Loucy (cell line): ENCODE results near the gene CIBAR2.

Experiments used
- H2AFZ ChIP-seq: fragments of 200-600 bp; sonication (generic); 2 replicates; pipeline ENCODE4 v1.6.0; 2016; ENCODE audit warnings: antibody characterized with exemption, mild to moderate bottlenecking, low read length, moderate library complexity
- H3F3A ChIP-seq: fragments of 200-600 bp; 2 replicates; pipeline ENCODE4 v1.6.0; 2016; ENCODE audit warnings: antibody characterized with exemption, low read depth, mild to moderate bottlenecking
- H3K27me3 ChIP-seq: fragments of 200-600 bp; sonication (generic); 2 replicates; pipeline ENCODE4 v1.6.1; 2014; ENCODE audit warnings: low read length, mild to moderate bottlenecking; ENCODE audit not compliant: insufficient read depth, poor library complexity, severe bottlenecking
- H3K36me3 ChIP-seq: fragments of 200-600 bp; sonication (generic); 2 replicates; pipeline ENCODE4 v1.6.1; 2016; ENCODE audit warnings: low read length; ENCODE audit not compliant: insufficient read depth
- H3K4me1 ChIP-seq: fragments of 200-600 bp; sonication (generic); 2 replicates; pipeline ENCODE4 v1.5.1; 2014; ENCODE audit warnings: low read length, mild to moderate bottlenecking; ENCODE audit not compliant: insufficient read depth, poor library complexity, severe bottlenecking
- H3K4me2 ChIP-seq: fragments of 200-600 bp; sonication (generic); 2 replicates; pipeline ENCODE4 v1.6.0; 2014; ENCODE audit warnings: antibody characterized with exemption, low read length, low read depth, mild to moderate bottlenecking; ENCODE audit not compliant: poor library complexity, severe bottlenecking
- H3K4me3 ChIP-seq: fragments of 200-600 bp; sonication (generic); 2 replicates; pipeline ENCODE4 v1.5.1; 2014; ENCODE audit warnings: low read length, mild to moderate bottlenecking, mixed read lengths; ENCODE audit not compliant: poor library complexity, severe bottlenecking
- H3K79me2 ChIP-seq: fragments of 200-600 bp; sonication (generic); 2 replicates; pipeline ENCODE4 v1.6.1; 2014; ENCODE audit warnings: low read length; ENCODE audit not compliant: insufficient read depth
- H3K9ac ChIP-seq: fragments of 200-600 bp; sonication (generic); 2 replicates; pipeline ENCODE4 v1.6.0; 2014; ENCODE audit warnings: mild to moderate bottlenecking, low read depth, low read length, moderate library complexity; ENCODE audit not compliant: poor library complexity, severe bottlenecking
- H3K9me2 ChIP-seq: fragments of 200-600 bp; sonication (generic); replicated peaks from 2 replicates; pipeline ENCODE4 v1.6.1; 2016; ENCODE audit warnings: low read depth, low read length, mixed read lengths
- H3K9me3 ChIP-seq: fragments of 200-600 bp; sonication (generic); 2 replicates; pipeline ENCODE4 v1.6.1; 2014; ENCODE audit warnings: mild to moderate bottlenecking, antibody characterized with exemption, low read length, low read depth; ENCODE audit not compliant: insufficient read depth
- H4K20me1 ChIP-seq: fragments of 200-600 bp; sonication (generic); 2 replicates; pipeline ENCODE4 v1.6.0; 2014; ENCODE audit warnings: antibody characterized with exemption, low read length, mild to moderate bottlenecking; ENCODE audit not compliant: insufficient read depth, poor library complexity, severe bottlenecking
- EZH2phosphoT487 ChIP-seq: fragments of 200-600 bp; IDR thresholded peaks from 2 replicates; pipeline ENCODE4 v1.6.1; 2018; ENCODE audit warnings: antibody characterized with exemption, mild to moderate bottlenecking, moderate library complexity, borderline replicate concordance
- TF ChIP-seq, protein P1 (sequence below): fragments of 200-600 bp; sonication (generic); conservative IDR thresholded peaks from 2 replicates; pipeline ENCODE4 v1.5.1; 2014; ENCODE audit warnings: mild to moderate bottlenecking, antibody characterized with exemption, low read length

Gene CIBAR2

DNA sequence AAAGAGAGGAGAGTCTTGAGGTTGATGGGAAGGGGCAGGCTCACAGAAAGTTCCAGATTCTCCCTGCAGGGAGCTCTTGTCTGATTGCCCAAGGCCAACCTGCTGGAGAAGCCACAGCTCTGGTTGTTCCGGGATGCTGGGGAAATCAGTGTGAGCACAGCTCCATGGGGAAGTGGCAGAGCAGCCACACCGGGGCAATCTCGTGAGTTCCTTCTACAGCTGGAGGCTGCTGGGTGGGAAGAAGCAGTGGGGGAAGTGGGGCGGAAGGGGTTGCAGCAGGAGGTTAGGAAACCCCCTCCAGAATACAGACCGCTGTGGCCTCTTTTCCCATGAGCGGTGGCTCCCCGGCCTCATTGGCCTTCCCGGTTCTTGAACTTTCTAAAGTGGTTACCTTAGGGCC, 50.7 kb downstream of the CIBAR2 start:
- Histone ChIP-seq H3K4me3 (no peak overlapping the region), H3K9me2 (no peaks in the 10 kb centered on the region), H2AFZ (no peak overlapping the region), H3K36me3 (no peaks in the 10 kb centered on the region), H3K4me1 (peaks cover 9% of the 10 kb centered on the region), H3K9me3 (no peaks in the 10 kb centered on the region), H3F3A (no peaks in the 10 kb centered on the region), H3K27me3 (no peaks in the 10 kb centered on the region), H3K9ac (no peak overlapping the region), H4K20me1 (no peaks in the 10 kb centered on the region), H3K4me2 (no peak overlapping the region), H3K79me2 (no peaks in the 10 kb centered on the region)
- TF ChIP-seq, protein P1, sequence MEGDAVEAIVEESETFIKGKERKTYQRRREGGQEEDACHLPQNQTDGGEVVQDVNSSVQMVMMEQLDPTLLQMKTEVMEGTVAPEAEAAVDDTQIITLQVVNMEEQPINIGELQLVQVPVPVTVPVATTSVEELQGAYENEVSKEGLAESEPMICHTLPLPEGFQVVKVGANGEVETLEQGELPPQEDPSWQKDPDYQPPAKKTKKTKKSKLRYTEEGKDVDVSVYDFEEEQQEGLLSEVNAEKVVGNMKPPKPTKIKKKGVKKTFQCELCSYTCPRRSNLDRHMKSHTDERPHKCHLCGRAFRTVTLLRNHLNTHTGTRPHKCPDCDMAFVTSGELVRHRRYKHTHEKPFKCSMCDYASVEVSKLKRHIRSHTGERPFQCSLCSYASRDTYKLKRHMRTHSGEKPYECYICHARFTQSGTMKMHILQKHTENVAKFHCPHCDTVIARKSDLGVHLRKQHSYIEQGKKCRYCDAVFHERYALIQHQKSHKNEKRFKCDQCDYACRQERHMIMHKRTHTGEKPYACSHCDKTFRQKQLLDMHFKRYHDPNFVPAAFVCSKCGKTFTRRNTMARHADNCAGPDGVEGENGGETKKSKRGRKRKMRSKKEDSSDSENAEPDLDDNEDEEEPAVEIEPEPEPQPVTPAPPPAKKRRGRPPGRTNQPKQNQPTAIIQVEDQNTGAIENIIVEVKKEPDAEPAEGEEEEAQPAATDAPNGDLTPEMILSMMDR = no peak
- TF ChIP-seq EZH2phosphoT487 = no peak

- H2AFZ ChIP-seq = no peak overlapping the region
- no peaks in the 10 kb centered on the region for H3K79me2 ChIP-seq
- H3K36me3 ChIP-seq = no peaks in the 10 kb centered on the region
- H3F3A ChIP-seq = peaks cover 3% of the 10 kb centered on the region; the same call in 1 of the 2 replicates
- no peaks in the 10 kb centered on the region for H3K27me3 ChIP-seq
- no peak overlapping the region for H3K4me3 ChIP-seq
- peaks cover 28% of the 10 kb centered on the region for H3K4me1 ChIP-seq
- H3K9ac ChIP-seq = no peak overlapping the region
- no peak overlapping the region for H3K4me2 ChIP-seq
- TF ChIP-seq, protein P1 = no peak
- no peak for TF ChIP-seq EZH2phosphoT487
- H3K9me2 ChIP-seq = no peaks in the 10 kb centered on the region
- H4K20me1 ChIP-seq = no peaks in the 10 kb centered on the region
- H3K9me3 ChIP-seq = no peaks in the 10 kb centered on the region
These were observed 53.4 kb downstream of the CIBAR2 start for GRCh38 chr16:85058909-85059308.

DNA sequence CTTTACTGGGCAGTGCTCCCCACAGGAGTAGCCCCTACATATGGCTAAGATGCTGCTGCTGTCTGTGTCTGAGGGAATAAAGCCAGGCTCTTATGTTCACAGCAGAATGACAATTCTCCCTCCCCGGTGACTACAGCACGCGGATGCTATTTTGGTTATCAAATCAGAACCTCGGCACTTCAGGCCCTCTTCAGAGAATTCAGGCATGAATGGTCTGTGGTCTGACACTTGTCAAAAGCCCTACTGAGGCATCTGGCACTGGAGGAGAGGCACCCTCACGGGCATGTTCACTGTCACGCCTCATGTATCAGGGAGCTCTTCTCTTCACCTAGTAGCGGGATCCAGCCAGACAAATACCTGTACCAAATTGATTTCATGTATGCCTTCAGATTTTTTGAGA, 54.3 kb downstream of the CIBAR2 start:
- TF ChIP-seq EZH2phosphoT487 = no peak
- TF ChIP-seq, protein P1 = no peak
- H3K36me3 ChIP-seq = no peaks in the 10 kb centered on the region
- no peaks in the 10 kb centered on the region for H3K9me3 ChIP-seq
- no peaks in the 10 kb centered on the region for H3K9me2 ChIP-seq
- no peaks in the 10 kb centered on the region for H3K79me2 ChIP-seq
- H3K4me2 ChIP-seq = no peak overlapping the region
- no peak overlapping the region for H2AFZ ChIP-seq
- no peak overlapping the region for H3K9ac ChIP-seq
- H3F3A ChIP-seq = peaks cover 3% of the 10 kb centered on the region; the same call in 1 of the 2 replicates
- H3K4me3 ChIP-seq = no peak overlapping the region
- peaks cover 28% of the 10 kb centered on the region for H3K4me1 ChIP-seq
- H4K20me1 ChIP-seq = no peaks in the 10 kb centered on the region
- no peaks in the 10 kb centered on the region for H3K27me3 ChIP-seq
